Measurements from ENCODE around the gene GOLGB1.

DNA sequence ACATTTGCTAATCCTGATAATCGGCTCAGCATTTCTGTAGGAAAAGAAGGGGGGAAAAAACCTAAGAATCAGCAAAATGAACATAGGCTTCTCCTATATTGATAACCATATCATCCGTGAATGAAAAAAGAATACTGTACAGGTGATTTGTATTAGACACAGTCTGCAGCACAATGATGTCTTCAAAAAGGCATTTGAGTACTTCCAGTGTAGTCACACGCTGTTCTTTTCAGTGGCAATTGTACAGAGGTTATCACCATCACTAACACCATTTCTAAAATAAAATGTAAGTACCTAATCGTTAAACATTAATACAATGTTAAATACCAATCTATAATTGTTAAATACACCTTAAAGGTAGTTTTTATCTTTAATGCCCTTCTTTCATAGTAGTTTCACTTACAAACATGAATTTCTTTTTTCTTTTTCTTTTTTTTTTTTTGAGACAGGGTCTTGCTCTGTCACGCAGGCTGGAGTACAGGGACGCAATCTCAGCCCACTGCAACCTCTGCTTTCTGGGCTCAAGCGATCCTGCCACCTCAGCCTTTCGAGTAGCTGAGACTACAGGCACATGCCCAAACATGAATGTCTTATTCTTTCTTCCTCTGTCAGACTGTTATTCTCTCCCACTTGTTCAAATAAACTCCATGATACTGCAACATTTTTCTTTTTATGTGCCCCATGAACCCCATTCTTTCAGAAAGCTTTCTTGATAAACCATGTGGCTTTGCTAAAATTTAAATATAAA, 18.4 kb downstream of the GOLGB1 start:
- TF ChIP-seq RCOR1 (IDR thresholded peaks at IDR 0.05; ENCODE audit: low read depth, low read length) (no peak), MAZ (IDR thresholded peaks at IDR 0.05; ENCODE audit: borderline replicate concordance, low read depth, low read length) (no peak), EHMT2 (IDR thresholded peaks at IDR 0.05; ENCODE audit: low read depth) (no peak), BHLHE40 (IDR thresholded peaks at IDR 0.05; ENCODE audit: low read depth, low read length) (no peak), RAD21 (conservative IDR thresholded peaks at IDR 0.05 in 1 of 2, IDR thresholded peaks at IDR 0.05 in 1 of 2) (no peak), NFE2L2 (conservative IDR thresholded peaks at IDR 0.05; ENCODE audit: low read length) (no peak), ZFP36 (IDR thresholded peaks at IDR 0.05; ENCODE audit: borderline replicate concordance, partially characterized antibody) (no peak)
- TF ChIP-seq, protein P1, sequence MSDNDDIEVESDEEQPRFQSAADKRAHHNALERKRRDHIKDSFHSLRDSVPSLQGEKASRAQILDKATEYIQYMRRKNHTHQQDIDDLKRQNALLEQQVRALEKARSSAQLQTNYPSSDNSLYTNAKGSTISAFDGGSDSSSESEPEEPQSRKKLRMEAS (IDR thresholded peaks at IDR 0.05) = no peak
- TF ChIP-seq, protein P2, sequence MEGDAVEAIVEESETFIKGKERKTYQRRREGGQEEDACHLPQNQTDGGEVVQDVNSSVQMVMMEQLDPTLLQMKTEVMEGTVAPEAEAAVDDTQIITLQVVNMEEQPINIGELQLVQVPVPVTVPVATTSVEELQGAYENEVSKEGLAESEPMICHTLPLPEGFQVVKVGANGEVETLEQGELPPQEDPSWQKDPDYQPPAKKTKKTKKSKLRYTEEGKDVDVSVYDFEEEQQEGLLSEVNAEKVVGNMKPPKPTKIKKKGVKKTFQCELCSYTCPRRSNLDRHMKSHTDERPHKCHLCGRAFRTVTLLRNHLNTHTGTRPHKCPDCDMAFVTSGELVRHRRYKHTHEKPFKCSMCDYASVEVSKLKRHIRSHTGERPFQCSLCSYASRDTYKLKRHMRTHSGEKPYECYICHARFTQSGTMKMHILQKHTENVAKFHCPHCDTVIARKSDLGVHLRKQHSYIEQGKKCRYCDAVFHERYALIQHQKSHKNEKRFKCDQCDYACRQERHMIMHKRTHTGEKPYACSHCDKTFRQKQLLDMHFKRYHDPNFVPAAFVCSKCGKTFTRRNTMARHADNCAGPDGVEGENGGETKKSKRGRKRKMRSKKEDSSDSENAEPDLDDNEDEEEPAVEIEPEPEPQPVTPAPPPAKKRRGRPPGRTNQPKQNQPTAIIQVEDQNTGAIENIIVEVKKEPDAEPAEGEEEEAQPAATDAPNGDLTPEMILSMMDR (IDR thresholded peaks at IDR 0.05) = no peak
- TF ChIP-seq, protein P3, sequence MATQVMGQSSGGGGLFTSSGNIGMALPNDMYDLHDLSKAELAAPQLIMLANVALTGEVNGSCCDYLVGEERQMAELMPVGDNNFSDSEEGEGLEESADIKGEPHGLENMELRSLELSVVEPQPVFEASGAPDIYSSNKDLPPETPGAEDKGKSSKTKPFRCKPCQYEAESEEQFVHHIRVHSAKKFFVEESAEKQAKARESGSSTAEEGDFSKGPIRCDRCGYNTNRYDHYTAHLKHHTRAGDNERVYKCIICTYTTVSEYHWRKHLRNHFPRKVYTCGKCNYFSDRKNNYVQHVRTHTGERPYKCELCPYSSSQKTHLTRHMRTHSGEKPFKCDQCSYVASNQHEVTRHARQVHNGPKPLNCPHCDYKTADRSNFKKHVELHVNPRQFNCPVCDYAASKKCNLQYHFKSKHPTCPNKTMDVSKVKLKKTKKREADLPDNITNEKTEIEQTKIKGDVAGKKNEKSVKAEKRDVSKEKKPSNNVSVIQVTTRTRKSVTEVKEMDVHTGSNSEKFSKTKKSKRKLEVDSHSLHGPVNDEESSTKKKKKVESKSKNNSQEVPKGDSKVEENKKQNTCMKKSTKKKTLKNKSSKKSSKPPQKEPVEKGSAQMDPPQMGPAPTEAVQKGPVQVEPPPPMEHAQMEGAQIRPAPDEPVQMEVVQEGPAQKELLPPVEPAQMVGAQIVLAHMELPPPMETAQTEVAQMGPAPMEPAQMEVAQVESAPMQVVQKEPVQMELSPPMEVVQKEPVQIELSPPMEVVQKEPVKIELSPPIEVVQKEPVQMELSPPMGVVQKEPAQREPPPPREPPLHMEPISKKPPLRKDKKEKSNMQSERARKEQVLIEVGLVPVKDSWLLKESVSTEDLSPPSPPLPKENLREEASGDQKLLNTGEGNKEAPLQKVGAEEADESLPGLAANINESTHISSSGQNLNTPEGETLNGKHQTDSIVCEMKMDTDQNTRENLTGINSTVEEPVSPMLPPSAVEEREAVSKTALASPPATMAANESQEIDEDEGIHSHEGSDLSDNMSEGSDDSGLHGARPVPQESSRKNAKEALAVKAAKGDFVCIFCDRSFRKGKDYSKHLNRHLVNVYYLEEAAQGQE (IDR thresholded peaks at IDR 0.05) = no peak
- TF ChIP-seq, protein P4, sequence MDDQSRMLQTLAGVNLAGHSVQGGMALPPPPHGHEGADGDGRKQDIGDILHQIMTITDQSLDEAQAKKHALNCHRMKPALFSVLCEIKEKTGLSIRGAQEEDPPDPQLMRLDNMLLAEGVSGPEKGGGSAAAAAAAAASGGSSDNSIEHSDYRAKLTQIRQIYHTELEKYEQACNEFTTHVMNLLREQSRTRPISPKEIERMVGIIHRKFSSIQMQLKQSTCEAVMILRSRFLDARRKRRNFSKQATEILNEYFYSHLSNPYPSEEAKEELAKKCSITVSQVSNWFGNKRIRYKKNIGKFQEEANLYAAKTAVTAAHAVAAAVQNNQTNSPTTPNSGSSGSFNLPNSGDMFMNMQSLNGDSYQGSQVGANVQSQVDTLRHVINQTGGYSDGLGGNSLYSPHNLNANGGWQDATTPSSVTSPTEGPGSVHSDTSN (IDR thresholded peaks at IDR 0.05) = no peak
